GM12872 (cell line): ENCODE measurements around the gene JPH3.

ENCODE experiments used
- TF ChIP-seq, protein P1 (sequence below): IDR thresholded peaks from 3 replicates; pipeline ENCODE4 v1.5.1; 2011; ENCODE audit warnings: low read depth, mild to moderate bottlenecking, low read length, moderate library complexity; ENCODE audit not compliant: insufficient read depth

Gene JPH3

DNA sequence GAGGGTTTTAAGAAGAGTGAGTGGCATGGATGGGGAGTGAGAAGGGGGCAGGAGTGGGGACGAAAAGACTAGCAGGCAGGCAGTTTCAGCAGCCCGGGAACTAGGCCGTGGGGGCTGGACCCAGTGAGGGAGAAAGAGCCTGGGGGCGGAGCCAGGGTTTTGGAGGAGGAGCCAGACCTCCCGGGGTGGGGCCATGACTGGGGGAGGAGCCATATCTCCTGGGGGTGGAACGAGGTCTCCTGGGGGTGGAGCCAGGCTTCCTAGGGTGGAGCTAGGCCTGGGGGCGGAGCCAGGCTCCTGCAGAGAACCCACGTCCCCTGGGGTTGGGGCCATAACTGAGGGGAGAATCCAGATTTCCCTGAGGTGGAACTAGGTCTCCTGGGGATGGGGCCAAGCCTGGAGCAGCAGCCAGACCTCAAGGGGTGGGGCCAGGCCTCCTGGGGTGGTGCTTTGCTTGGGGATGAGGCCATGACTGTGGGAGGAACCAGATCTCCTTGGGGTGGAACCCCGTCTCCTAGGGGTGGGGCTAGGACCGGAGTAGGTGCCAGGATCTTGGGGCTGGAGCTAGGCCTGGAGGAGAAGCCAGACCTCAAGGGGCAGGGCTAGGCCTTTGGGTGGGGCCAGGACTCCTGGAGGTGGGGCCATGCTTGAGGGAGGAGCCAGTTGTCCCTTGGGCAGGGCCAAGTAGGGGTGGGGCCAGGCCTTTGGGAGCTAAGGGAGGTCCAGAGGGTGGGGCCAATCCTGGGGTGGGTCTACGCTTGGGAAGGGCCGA is 41.7 kb upstream of the JPH3 start:
- TF ChIP-seq, protein P1, sequence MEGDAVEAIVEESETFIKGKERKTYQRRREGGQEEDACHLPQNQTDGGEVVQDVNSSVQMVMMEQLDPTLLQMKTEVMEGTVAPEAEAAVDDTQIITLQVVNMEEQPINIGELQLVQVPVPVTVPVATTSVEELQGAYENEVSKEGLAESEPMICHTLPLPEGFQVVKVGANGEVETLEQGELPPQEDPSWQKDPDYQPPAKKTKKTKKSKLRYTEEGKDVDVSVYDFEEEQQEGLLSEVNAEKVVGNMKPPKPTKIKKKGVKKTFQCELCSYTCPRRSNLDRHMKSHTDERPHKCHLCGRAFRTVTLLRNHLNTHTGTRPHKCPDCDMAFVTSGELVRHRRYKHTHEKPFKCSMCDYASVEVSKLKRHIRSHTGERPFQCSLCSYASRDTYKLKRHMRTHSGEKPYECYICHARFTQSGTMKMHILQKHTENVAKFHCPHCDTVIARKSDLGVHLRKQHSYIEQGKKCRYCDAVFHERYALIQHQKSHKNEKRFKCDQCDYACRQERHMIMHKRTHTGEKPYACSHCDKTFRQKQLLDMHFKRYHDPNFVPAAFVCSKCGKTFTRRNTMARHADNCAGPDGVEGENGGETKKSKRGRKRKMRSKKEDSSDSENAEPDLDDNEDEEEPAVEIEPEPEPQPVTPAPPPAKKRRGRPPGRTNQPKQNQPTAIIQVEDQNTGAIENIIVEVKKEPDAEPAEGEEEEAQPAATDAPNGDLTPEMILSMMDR = no peak

DNA sequence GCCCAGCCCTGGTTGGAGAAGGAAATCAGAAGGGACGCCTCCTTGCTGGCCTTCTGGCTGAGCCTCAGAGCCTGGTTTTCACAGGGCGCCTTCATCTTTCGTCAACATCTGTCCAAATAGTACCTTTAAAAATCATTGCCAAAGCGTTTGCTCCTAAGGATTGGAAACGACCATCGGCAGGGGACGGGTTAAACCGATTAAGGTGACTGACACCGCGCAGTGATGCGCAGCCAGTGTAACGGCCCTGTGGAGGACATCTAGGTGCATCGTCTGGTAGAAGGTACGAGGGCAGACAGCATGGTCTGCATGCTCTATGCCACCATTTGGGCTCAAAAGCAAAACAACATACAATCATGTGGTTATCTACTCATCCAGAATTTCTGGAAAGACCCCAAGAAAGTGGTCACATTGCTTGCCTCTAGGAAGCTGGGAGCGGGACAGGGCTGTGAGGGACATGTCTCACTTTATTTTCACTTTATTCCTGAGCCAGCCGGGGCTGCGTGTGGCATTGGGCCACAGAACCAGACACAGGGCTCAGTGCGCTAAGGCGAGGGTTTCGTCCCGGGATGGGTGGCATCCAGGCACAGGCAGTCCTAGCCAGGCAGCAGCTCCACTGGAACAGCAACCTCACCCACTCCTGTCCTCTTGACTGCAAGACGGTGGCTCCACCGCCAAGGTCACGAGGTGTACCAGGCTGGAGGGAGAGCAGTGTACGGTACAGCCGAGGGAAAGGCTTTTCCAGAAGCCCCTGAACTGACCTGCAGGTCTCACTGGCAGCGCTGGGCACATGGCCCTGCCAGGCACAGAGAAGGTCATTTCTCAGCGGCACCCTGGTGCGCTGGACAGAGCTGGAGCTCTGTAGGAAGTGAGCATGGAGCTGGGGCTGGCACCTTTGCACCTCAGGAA is 40.9 kb upstream of the JPH3 start:
- TF ChIP-seq, protein P1 = no peak

DNA sequence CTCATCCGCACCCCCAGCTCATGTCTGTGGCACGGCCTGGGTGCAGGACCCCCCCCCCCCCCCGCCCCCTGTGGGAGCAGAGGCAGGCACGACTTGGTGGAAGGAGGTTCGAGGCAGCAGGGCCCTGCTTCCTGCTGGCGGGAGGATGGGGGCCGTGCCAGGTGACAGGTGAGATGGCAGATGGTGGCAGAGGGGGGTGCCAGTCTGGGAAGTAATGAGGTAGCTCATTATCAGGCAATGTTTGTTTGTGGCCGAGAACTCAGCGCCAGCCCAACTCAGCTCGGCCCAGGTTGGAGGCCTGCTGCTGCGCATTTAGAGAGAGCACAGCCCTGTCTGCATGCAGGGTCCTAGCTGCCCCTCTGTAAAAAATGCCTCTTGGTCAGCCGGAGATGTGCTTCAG is 40.1 kb upstream of the JPH3 start:
- TF ChIP-seq, protein P1 = no peak

DNA sequence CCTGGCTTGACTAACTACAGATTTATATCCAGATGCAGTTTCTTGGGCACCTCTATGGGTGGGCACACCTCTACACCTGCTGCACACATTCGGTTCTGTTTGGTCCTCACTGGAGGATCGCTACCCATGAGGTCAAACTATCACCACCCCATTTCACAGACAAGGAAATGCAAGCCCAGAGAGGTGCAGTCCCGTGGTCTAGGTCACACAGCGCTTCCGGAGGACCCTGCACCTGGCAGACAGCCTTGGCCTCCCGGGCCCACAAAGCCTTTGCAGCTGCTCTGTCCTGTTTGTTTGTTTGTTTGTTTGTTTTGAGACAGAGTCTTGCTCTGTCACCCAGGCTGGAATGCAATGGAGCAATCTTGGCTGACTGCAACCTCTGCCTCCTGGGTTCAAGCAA is 39.3 kb upstream of the JPH3 start:
- TF ChIP-seq, protein P1 = no peak

DNA sequence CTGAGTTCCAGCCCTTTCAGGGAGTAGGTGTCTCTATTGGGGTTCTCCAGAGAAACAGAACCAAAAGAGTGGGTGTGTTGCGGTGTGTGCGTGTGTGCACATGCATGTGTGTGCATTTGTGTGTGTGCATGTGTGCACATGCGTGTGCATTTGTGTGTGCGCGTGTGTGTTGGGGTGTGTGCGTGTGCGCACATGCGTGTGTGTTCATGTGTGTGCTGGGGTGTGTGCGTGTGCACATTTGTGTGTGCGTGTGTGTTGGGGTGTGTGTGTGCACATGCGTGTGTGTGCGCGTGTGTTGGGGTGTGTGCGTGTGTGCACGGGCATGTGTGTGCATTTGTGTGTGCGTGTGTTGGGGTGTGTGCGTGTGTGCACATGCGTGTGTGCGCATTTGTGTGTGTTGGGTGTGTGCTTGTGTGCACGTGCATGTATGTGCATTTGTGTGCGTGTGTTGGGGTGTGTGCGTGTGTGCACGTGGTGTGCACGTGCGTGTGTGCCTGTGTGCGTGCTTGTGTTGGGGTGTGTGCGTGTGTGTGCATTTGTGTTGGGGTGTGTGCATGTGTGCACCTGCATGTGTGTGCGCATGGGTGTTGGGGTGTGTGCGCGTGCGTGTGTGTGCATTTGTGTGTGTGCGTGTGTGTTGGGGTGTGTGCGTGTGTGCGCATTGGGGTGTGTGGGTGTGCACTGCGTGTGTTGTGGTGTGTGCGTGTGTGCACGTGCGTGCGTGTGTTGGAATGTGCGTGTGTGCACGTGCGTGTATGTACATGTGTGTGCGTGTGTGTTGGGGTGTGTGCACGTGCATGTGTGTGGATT is 38.4 kb upstream of the JPH3 start:
- TF ChIP-seq, protein P1 = no peak

DNA sequence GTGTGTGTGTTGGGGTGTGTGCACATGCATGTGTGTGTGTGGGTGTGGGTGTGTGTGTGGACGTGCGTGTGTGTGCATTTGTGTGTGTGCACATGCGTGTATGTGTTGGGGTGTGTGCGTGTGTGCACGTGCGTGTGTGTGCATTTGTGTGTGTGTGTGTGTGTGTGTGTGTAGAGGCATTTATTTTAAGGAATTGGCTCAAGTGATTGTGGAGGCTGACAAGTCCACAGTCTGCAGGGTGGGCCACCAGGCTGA is 37.9 kb upstream of the JPH3 start:
- TF ChIP-seq, protein P1 = no peak
